Measurements from ENCODE around the gene GDPD4. TPM values are rescaled to one million over a fixed set of nuclear protein-coding genes. Genes with fewer than 3 reads are reported as not detected.

The GDPD4 gene
- total RNA-seq, 1 experiment from 2014 or later, result not detected

DNA sequence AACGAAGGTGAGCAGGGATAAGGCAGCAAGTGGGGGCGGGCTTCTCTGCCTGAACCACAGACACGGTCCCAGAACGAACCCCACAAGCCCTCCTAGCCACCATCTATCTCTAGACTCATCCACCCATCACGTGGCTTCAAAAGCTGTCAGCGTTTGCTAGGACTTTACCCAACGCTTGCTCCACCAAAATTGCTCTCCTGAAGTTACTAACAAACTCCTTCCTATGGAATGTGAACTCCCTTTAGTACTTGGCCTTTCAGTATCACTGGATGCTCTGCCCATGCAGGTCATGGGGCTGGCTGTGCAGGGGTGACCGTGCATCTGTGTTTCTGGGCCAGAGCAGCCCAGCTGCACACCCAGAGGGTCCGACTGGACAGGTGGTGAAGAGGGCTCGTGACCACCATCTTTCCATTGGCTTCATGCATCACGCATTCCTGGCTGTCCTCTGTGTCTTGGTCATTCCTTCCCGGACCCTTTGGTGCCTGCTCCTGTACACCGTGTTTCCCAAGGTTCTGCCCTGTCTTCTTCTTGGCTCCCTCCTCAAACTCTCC lies 88.4 kb downstream of the GDPD4 start:
- no peak overlapping the region for H3K9ac ChIP-seq (ENCODE audit: low read length)
- RAD21 ChIA-PET (ENCODE audit: low non-redundant PET in 1 of 2, low total read pairs in 2 of 2, uncharacterized antibody in 2 of 2, unreplicated experiment in 2 of 2), result no interaction called here
- no TSS peak for BruUV-seq (replicated peaks)
- intact Hi-C loops (cut with micrococcal nuclease), result no loop called here
- CTCF ChIA-PET, result no interaction called here
- TF ChIP-seq TCF7L2 (IDR thresholded peaks at IDR 0.05; ENCODE audit: borderline replicate concordance, extremely low read depth, insufficient read depth, insufficient read length), result no peak
- TF ChIP-seq RAD21 (IDR thresholded peaks at IDR 0.05; ENCODE audit: low read depth), result no peak
- TF ChIP-seq CEBPB (IDR thresholded peaks at IDR 0.05; ENCODE audit: low read depth), result no peak
- no peak for TF ChIP-seq SP1 (IDR thresholded peaks at IDR 0.05; ENCODE audit: low read depth)
- no peak for TF ChIP-seq SIN3A (IDR thresholded peaks at IDR 0.05; ENCODE audit: low read depth)
- TF ChIP-seq REST (IDR thresholded peaks at IDR 0.05; ENCODE audit: low read depth), result no peak
- no peak for TF ChIP-seq ZNF274 (IDR thresholded peaks at IDR 0.05; ENCODE audit: low read depth, low read length)
- no peak for TF ChIP-seq FOSL1 (IDR thresholded peaks at IDR 0.05; ENCODE audit: low read depth)
- no peak for TF ChIP-seq MAX (IDR thresholded peaks at IDR 0.05)
- TF ChIP-seq CBX3 (IDR thresholded peaks at IDR 0.05; ENCODE audit: low read depth), result no peak
- TF ChIP-seq ELF1 (IDR thresholded peaks at IDR 0.05; ENCODE audit: borderline replicate concordance, low read depth), result no peak
- no peak overlapping the region for H3K27ac ChIP-seq (ENCODE audit: low read depth, low read length)
- H3K4me1 ChIP-seq (ENCODE audit: control insufficient read depth in 1 of 2, insufficient read depth in 2 of 2, low read length in 2 of 2), result no peaks in the 10 kb centered on the region
- ATAC-seq (no peak), DNase-seq (ENCODE audit: low read depth, low spot score) (no peak)
- no peak overlapping the region for H3K4me3 ChIP-seq (replicated peaks in 1 of 2; ENCODE audit: low read depth in 1 of 2, low read length in 2 of 2)
- H3K9me3 ChIP-seq (ENCODE audit: control insufficient read depth in 1 of 2, insufficient read depth in 1 of 2, low read depth in 1 of 2, low read length in 2 of 2), result no peaks in the 10 kb centered on the region
- H3K4me2 ChIP-seq (ENCODE audit: low read length), result no peak overlapping the region
- H3K36me3 ChIP-seq (ENCODE audit: control insufficient read depth in 1 of 2, insufficient read depth in 2 of 2, low read length in 2 of 2), result no peaks in the 10 kb centered on the region
- POLR2A ChIA-PET, result no interaction called here
- H2AFZ ChIP-seq (ENCODE audit: low read depth, low read length, poor library complexity, severe bottlenecking), result no peak overlapping the region
- no peaks in the 10 kb centered on the region for H4K20me1 ChIP-seq (ENCODE audit: insufficient read depth)
- no peaks in the 10 kb centered on the region for H3K9me2 ChIP-seq (ENCODE audit: insufficient read depth)
- no peaks in the 10 kb centered on the region for H3K79me2 ChIP-seq (ENCODE audit: insufficient read depth, low read length)
- H3K27me3 ChIP-seq (ENCODE audit: insufficient read depth, low read length), result no peaks in the 10 kb centered on the region
